H1 (cell line): ENCODE data around the gene SNX25. TPM values are rescaled to one million over a fixed set of nuclear protein-coding genes. Genes with fewer than 3 reads are reported as not detected.

ENCODE experiments used
- CTCF ChIA-PET: fragments of 300-600 bp; sonication (Branson Sonifier 250); formaldehyde crosslinking; loops from one replicate; lab custom pipeline; 2021; ENCODE audit not compliant: partially characterized antibody; lab: Charles Lee
- POLR2A ChIA-PET: fragments of 300-600 bp; sonication (Branson Sonifier 250); formaldehyde crosslinking; loops from one replicate; lab custom pipeline; 2021; ENCODE audit warnings: inconsistent platforms; ENCODE audit not compliant: partially characterized antibody; lab: Charles Lee
- DNase-seq, 2 experiments: peaks; one replicate each; pipeline versions ENCODE4 v3.0.0 to v3.0.0-alpha.2; 2010 to 2022; ENCODE audit warnings: low spot score in 2 of 2, low read depth in 1 of 2, mixed read lengths in 1 of 2
- FAIRE-seq: peaks from 2 replicates; lab custom pipeline; 2011; peaks lifted over from hg19 to GRCh38; lab: Jason Lieb, UNC
- H2AFZ ChIP-seq: 2 replicates; pipeline ENCODE4 v1.8.1; 2012; ENCODE audit warnings: low read length, inconsistent platforms
- H2AK5ac ChIP-seq: 2 replicates; pipeline ENCODE4 v1.6.1; 2013; ENCODE audit warnings: low read depth, low read length
- H2BK120ac ChIP-seq: replicated peaks from 2 replicates; pipeline ENCODE3; 2013; ENCODE audit warnings: low read depth, low read length, inconsistent platforms
- H2BK12ac ChIP-seq: 2 replicates; pipeline ENCODE4 v1.6.1; 2013; ENCODE audit warnings: low read depth, low read length
- H2BK15ac ChIP-seq: 2 replicates; pipeline ENCODE4 v1.6.1; 2013; ENCODE audit warnings: low read length
- H2BK20ac ChIP-seq: 2 replicates; pipeline ENCODE4 v1.6.1; 2013; ENCODE audit warnings: low read length
- H2BK5ac ChIP-seq: 2 replicates; pipeline ENCODE4 v1.6.1; 2013; ENCODE audit warnings: low read depth, low read length
- H3K14ac ChIP-seq: 2 replicates; pipeline ENCODE4 v1.6.1; 2013; ENCODE audit warnings: inconsistent platforms; ENCODE audit not compliant: insufficient read length
- H3K18ac ChIP-seq: 2 replicates; pipeline ENCODE4 v1.6.1; 2013; ENCODE audit warnings: low read length; ENCODE audit errors: extremely low read depth
- H3K23ac ChIP-seq: 2 replicates; pipeline ENCODE4 v1.6.1; 2013; ENCODE audit warnings: inconsistent platforms; ENCODE audit not compliant: insufficient read length
- H3K23me2 ChIP-seq: 2 replicates; pipeline ENCODE4 v1.6.1; 2013; ENCODE audit warnings: low read depth, low read length
- H3K27ac ChIP-seq: 2 replicates; pipeline ENCODE4 v1.6.1; 2011; ENCODE audit warnings: low read depth, low read length, inconsistent platforms
- H3K27me3 ChIP-seq, 4 experiments: replicated peaks in 1 of 4; 1 replicate in 1 of 4; 2 replicates in 3 of 4; pipeline versions ENCODE4 v1.6.1 to v1.8.1; 2011 to 2013; ENCODE audit warnings: low read length in 3 of 4, mild to moderate bottlenecking in 3 of 4, inconsistent platforms in 2 of 4, mixed read lengths in 2 of 4, moderate library complexity in 1 of 4; ENCODE audit not compliant: control insufficient read depth in 3 of 4, insufficient read depth in 3 of 4; ENCODE audit errors: extremely low read depth in 1 of 4
- H3K36me3 ChIP-seq, 4 experiments: 2 replicates each; pipeline versions ENCODE4 v1.6.1 to v1.8.1; 2011 to 2013; ENCODE audit warnings: mild to moderate bottlenecking in 4 of 4, low read length in 3 of 4, moderate library complexity in 2 of 4, control low read depth in 1 of 4, inconsistent platforms in 1 of 4; ENCODE audit not compliant: insufficient read depth in 4 of 4, control insufficient read depth in 2 of 4
- H3K4ac ChIP-seq: replicated peaks from 2 replicates; pipeline ENCODE3; 2013; ENCODE audit warnings: low read length, low read depth, mixed read lengths, inconsistent platforms; ENCODE audit not compliant: insufficient read length
- H3K4me1 ChIP-seq, 4 experiments: replicated peaks in 1 of 4; 1 replicate in 1 of 4; 2 replicates in 3 of 4; pipeline versions ENCODE4 v1.6.1 to v1.8.1; 2011 to 2013; ENCODE audit warnings: low read length in 3 of 4, inconsistent platforms in 2 of 4, mixed read lengths in 1 of 4; ENCODE audit not compliant: insufficient read depth in 4 of 4, control insufficient read depth in 3 of 4
- H3K4me2 ChIP-seq, 2 experiments: 2 replicates each; pipeline versions ENCODE4 v1.6.1 to v1.8.1; 2011 to 2013; ENCODE audit warnings: low read depth in 2 of 2, low read length in 2 of 2, control low read depth in 1 of 2, inconsistent platforms in 1 of 2, mild to moderate bottlenecking in 1 of 2; ENCODE audit not compliant: insufficient read depth in 1 of 2
- H3K4me3 ChIP-seq, 4 experiments: fragments of 200-600, 300-600 bp in 1 of 4; sonication (generic), shearing (Covaris generic), sonication (Bioruptor Twin) in 1 of 4; 2 replicates each; pipeline versions ENCODE4 v1.5.1 to v1.8.1; 2011 to 2016; ENCODE audit warnings: low read length in 4 of 4, low read depth in 3 of 4, control low read depth in 2 of 4, inconsistent platforms in 2 of 4, mild to moderate bottlenecking in 2 of 4, mixed read lengths in 1 of 4, moderate library complexity in 1 of 4; ENCODE audit not compliant: insufficient read depth in 2 of 4; ENCODE audit errors: extremely low read depth in 1 of 4
- H3K56ac ChIP-seq: replicated peaks from 2 replicates; pipeline ENCODE3; 2013; ENCODE audit warnings: low read depth, mild to moderate bottlenecking, mixed read lengths, low read length, inconsistent platforms; ENCODE audit not compliant: insufficient read length
- H3K79me1 ChIP-seq: 2 replicates; pipeline ENCODE4 v1.6.1; 2013; ENCODE audit warnings: low read depth, low read length, control low read depth
- H3K79me2 ChIP-seq, 2 experiments: 2 replicates each; pipeline versions ENCODE4 v1.6.1 to v1.8.1; 2012 to 2013; ENCODE audit warnings: low read length in 2 of 2, mild to moderate bottlenecking in 2 of 2, inconsistent platforms in 1 of 2; ENCODE audit not compliant: insufficient read depth in 2 of 2, control insufficient read depth in 1 of 2
- H3K9ac ChIP-seq, 4 experiments: replicated peaks in 1 of 4; 1 replicate in 1 of 4; 2 replicates in 3 of 4; pipeline versions ENCODE4 v1.6.1 to v1.8.1; 2011 to 2013; ENCODE audit warnings: low read depth in 3 of 4, low read length in 3 of 4, control low read depth in 2 of 4, mild to moderate bottlenecking in 2 of 4, moderate library complexity in 2 of 4, inconsistent platforms in 1 of 4; ENCODE audit errors: extremely low read depth in 1 of 4
- H3K9me3 ChIP-seq, 2 experiments: 2 replicates each; pipeline versions ENCODE4 v1.6.1 to v1.8.1; 2012 to 2013; ENCODE audit warnings: mild to moderate bottlenecking in 2 of 2, moderate library complexity in 2 of 2, control low read depth in 1 of 2, inconsistent platforms in 1 of 2, low read depth in 1 of 2, low read length in 1 of 2, mixed read lengths in 1 of 2; ENCODE audit not compliant: insufficient read depth in 2 of 2
- H4K20me1 ChIP-seq, 2 experiments: replicated peaks in 1 of 2; 2 replicates each; pipeline versions ENCODE3 to v1.8.1; 2011 to 2013; ENCODE audit warnings: inconsistent platforms in 2 of 2, low read length in 2 of 2, mild to moderate bottlenecking in 1 of 2; ENCODE audit not compliant: insufficient read depth in 2 of 2, control insufficient read depth in 1 of 2
- H4K5ac ChIP-seq: 2 replicates; pipeline ENCODE4 v1.6.1; 2013; ENCODE audit warnings: low read length, low read depth, mixed read lengths, inconsistent platforms; ENCODE audit not compliant: insufficient read length
- H4K8ac ChIP-seq: 2 replicates; pipeline ENCODE4 v1.8.0; 2013; ENCODE audit warnings: mild to moderate bottlenecking, moderate library complexity, low read length, inconsistent platforms; ENCODE audit not compliant: insufficient read depth; ENCODE audit errors: extremely low read depth
- H4K91ac ChIP-seq: replicated peaks from 2 replicates; pipeline ENCODE3; 2013; ENCODE audit warnings: low read length, mixed read lengths, inconsistent platforms; ENCODE audit not compliant: insufficient read length
- EZH2 ChIP-seq: fragments of 200-600 bp; sonication (generic); IDR thresholded peaks from 2 replicates; pipeline ENCODE4 v1.7.1; 2012; ENCODE audit warnings: low read depth, mild to moderate bottlenecking, moderate library complexity, low read length, inconsistent platforms; ENCODE audit not compliant: severe bottlenecking
- GABPA ChIP-seq: IDR thresholded peaks from 2 replicates; pipeline ENCODE4 v1.6.1; 2011; ENCODE audit warnings: mild to moderate bottlenecking, low read length, moderate library complexity, borderline replicate concordance; ENCODE audit not compliant: insufficient read depth
- HDAC2 ChIP-seq, 2 experiments: fragments of 300-600 bp in 1 of 2; sonication (generic) in 1 of 2; IDR thresholded peaks; 2 replicates each; pipeline ENCODE4 v1.6.1; 2011 to 2012; ENCODE audit warnings: low read depth in 2 of 2, low read length in 2 of 2, mild to moderate bottlenecking in 2 of 2, moderate library complexity in 2 of 2, borderline replicate concordance in 1 of 2, inconsistent platforms in 1 of 2
- NRF1 ChIP-seq: IDR thresholded peaks from 2 replicates; pipeline ENCODE4 v1.6.1; 2011; ENCODE audit warnings: mild to moderate bottlenecking, low read depth, low read length, improper control_type of control experiment
- RNF2 ChIP-seq: fragments of 200-900, 300-1000 bp; sonication (generic); IDR thresholded peaks from 2 replicates; pipeline ENCODE4 v1.7.1; 2016; ENCODE audit warnings: borderline replicate concordance, low read depth, mild to moderate bottlenecking, antibody characterized with exemption, low read length; ENCODE audit not compliant: poor library complexity, severe bottlenecking; ENCODE audit errors: missing control alignments
- SIRT6 ChIP-seq: IDR thresholded peaks from one replicate; pipeline ENCODE4 v1.7.1; 2012; ENCODE audit warnings: low read length, inconsistent platforms
- WGBS, 2 experiments: shearing (Covaris generic) in 1 of 2; methylation state at CpG; one replicate each; pipeline versions ENCODE4 v1.1.6 to v1.1.7; 2013 to 2015; ENCODE audit warnings: low lambda C conversion rate in 2 of 2, mixed read lengths in 2 of 2, inconsistent platforms in 1 of 2, low coverage in 1 of 2, missing lambda C conversion rate in 1 of 2; ENCODE audit not compliant: insufficient replicate concordance in 2 of 2, insufficient coverage in 1 of 2, insufficient read length in 1 of 2; ENCODE audit errors: extremely low coverage in 1 of 2, missing lambda C conversion rate in 1 of 2; 5-methylcytosine and 5-hydroxymethylcytosine counted together
- polyA plus RNA-seq, 7 experiments: library from polyadenylated mRNA; depleted of rRNA in 3 of 7; stranded (reverse) in 5 of 7; unstranded in 2 of 7; fragments of >200 nt in 5 of 7; fragments of 200-250 nt in 2 of 7; gene quantifications; 1 replicate in 5 of 7; 2 replicates in 1 of 7; 4 replicates in 1 of 7; pipeline versions ENCODE4 v1.2.1 to v1.2.3, GENCODE V29; 2011 to 2013; ENCODE audit warnings: missing spikeins in 2 of 7, mixed read lengths in 2 of 7
- total RNA-seq: library from RNA; stranded (reverse); fragmentation: NEBNext Ultra II Directional; extraction: Animal tissue kit (Norgen Biotek cat#: 25700); gene quantifications from 2 replicates; pipeline ENCODE4 v1.2.1, GENCODE V29; 2021
- TF ChIP-seq, protein P1 (sequence below): IDR thresholded peaks from 2 replicates; pipeline ENCODE4 v1.6.1; 2012; ENCODE audit warnings: inconsistent platforms

SNX25 gene
- total and polyA plus RNA-seq, 2 of the 8 experiments (the other 6 are each of a cell fraction or from before 2014, with no cell fraction given): 5.4 to 19.9 TPM

DNA sequence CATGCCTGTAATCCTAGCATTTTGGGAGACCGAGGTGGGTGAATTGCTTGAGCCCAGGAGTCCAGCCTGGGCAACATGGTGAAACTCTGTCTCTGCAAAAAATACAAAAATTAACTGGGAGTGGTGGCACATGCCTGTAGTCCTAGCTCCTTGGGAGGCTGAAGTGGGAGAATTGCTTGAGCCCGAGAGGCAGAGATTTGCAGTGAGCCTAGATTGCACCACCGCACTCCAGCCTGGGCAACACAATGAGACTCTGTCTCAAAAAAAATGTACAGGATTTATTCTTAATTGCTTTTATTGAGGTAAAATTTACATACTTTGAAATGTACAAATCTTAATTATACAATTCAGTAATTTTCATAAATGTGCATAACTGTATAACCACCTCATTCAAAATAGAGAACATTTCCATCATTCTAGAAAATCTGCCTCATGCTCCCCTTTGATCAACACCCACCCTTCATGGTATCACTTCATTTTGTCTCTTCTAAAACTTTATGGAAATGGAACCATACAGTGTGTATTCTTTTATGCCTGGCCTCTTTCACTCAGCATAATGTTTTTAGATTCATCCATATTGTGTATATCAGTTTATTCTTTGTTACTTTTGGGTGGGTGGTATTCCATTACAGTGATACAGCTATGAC lies 39.1 kb downstream of the SNX25 start:
- Histone ChIP-seq H4K8ac (no peak overlapping the region), H2BK12ac (no peak overlapping the region), H3K79me1 (no peaks in the 10 kb centered on the region; the same call in 1 of the 2 replicates), H3K9me3 (no peaks in the 10 kb centered on the region), H2AFZ (no peak overlapping the region), H2AK5ac (no peak overlapping the region), H3K18ac (no peak overlapping the region), H3K4me3 (no peak overlapping the region), H3K36me3 (peaks cover 0 to 3% (median 0%) of the 10 kb centered on the region in 4 experiments; a peak in 1 of 8 replicates), H3K23ac (no peak overlapping the region), H3K4me1 (no peaks in the 10 kb centered on the region), H3K4me2 (no peak overlapping the region), H2BK120ac (no peak overlapping the region), H3K56ac (no peak overlapping the region), H3K23me2 (no peaks in the 10 kb centered on the region), H3K14ac (no peak overlapping the region), H2BK5ac (no peak overlapping the region), H4K5ac (no peak overlapping the region), H2BK20ac (no peak overlapping the region), H4K91ac (no peak overlapping the region), H4K20me1 (no peaks in the 10 kb centered on the region), H2BK15ac (no peak overlapping the region), H3K9ac (no peak overlapping the region), H3K27me3 (no peaks in the 10 kb centered on the region), H3K4ac (no peak overlapping the region), H3K27ac (no peak overlapping the region), H3K79me2 (no peaks in the 10 kb centered on the region)
- TF ChIP-seq, protein P1, sequence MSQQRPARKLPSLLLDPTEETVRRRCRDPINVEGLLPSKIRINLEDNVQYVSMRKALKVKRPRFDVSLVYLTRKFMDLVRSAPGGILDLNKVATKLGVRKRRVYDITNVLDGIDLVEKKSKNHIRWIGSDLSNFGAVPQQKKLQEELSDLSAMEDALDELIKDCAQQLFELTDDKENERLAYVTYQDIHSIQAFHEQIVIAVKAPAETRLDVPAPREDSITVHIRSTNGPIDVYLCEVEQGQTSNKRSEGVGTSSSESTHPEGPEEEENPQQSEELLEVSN: no peak
- TF ChIP-seq HDAC2 (IDR thresholded peaks at IDR 0.05; ENCODE audit: borderline replicate concordance in 1 of 2, low read depth in 2 of 2, low read length in 2 of 2) (no peak), EZH2 (no peak), RNF2 (no peak), NRF1 (no peak), SIRT6 (no peak), GABPA (no peak)
- FAIRE-seq (no peak), DNase-seq (no peak)
- CTCF ChIA-PET: interaction anchor here (0.6 kb wide), 1 partner anchor 21 kb away, joined by 3 read pairs; no protein-coding TSS in a partner anchor
- POLR2A ChIA-PET: no interaction called here
- 91% methylated on average over 3 of the region's 3 CpGs; no CpG with 5 or more reads in 1 of the 2 experiments for WGBS, 2 experiments
